HepG2 (cell line): ENCODE results near the gene PDSS2. TPM values are rescaled to one million over a fixed set of nuclear protein-coding genes. Genes with fewer than 3 reads are reported as not detected.

Experiments
- ATAC-seq: fragments of 200-7000 bp; cut with Tn5 transposase; 3 replicates; pipeline ENCODE4 v1.9.1; 2020; ENCODE audit warnings: mild to moderate bottlenecking, moderate library complexity
- BruUV-seq: library from RNA; stranded (reverse); fragments of 400-500 nt; replicated peaks from 2 replicates; lab custom pipeline; 2021; lab: Mats Ljungman, UMichigan
- CTCF ChIA-PET: fragments of 300-600 bp; formaldehyde crosslinking; extraction: SDS; loops from one replicate; lab custom pipeline; 2021; ENCODE audit warnings: low total read pairs, inconsistent platforms, low intra/inter-chr PET ratio; lab: Yijun Ruan, JAX
- POLR2A ChIA-PET: fragments of 350-600 bp; sonication (Branson Sonifier 250); formaldehyde crosslinking; loops from one replicate; lab custom pipeline; 2020; ENCODE audit warnings: antibody characterized with exemption, inconsistent platforms; lab: Yijun Ruan, JAX
- DNase-seq: peaks from one replicate; pipeline ENCODE4 v3.0.0-alpha.2; 2015; ENCODE audit warnings: low spot score
- FAIRE-seq: peaks from 3 replicates; lab custom pipeline; 2011; peaks lifted over from hg19 to GRCh38; lab: Jason Lieb, UNC
- H2AFZ ChIP-seq: one replicate; pipeline ENCODE4 v1.6.1; 2011; ENCODE audit warnings: low read length, inconsistent platforms
- H3K27ac ChIP-seq: fragments of 300-600 bp; 3 replicates; pipeline ENCODE4 v1.8.0; 2011; ENCODE audit warnings: mixed run types, mild to moderate bottlenecking, mixed read lengths, low read length, inconsistent platforms; ENCODE audit not compliant: insufficient read depth; ENCODE audit errors: extremely low read length
- H3K27me3 ChIP-seq, 2 experiments: fragments of 200-600 bp in 1 of 2; 2 replicates in 1 of 2; 3 replicates in 1 of 2; pipeline versions ENCODE4 v1.6.0 to v1.8.0; 2011; ENCODE audit warnings: low read length in 2 of 2, mild to moderate bottlenecking in 2 of 2, moderate library complexity in 2 of 2, inconsistent platforms in 1 of 2; ENCODE audit not compliant: insufficient read depth in 2 of 2, control insufficient read depth in 1 of 2
- H3K36me3 ChIP-seq, 2 experiments: fragments of 200-600 bp in 1 of 2; replicated peaks in 1 of 2; 2 replicates in 1 of 2; 3 replicates in 1 of 2; pipeline versions ENCODE4 v1.5.1 to v1.8.0; 2011; ENCODE audit warnings: low read length in 2 of 2, inconsistent platforms in 1 of 2; ENCODE audit not compliant: insufficient read depth in 2 of 2, control insufficient read depth in 1 of 2
- H3K4me1 ChIP-seq: 2 replicates; pipeline ENCODE4 v1.5.1; 2012; ENCODE audit warnings: low read length, inconsistent platforms; ENCODE audit not compliant: insufficient read depth
- H3K4me2 ChIP-seq: 2 replicates; pipeline ENCODE4 v1.6.0; 2011; ENCODE audit warnings: low read depth, low read length, inconsistent platforms
- H3K4me3 ChIP-seq, 3 experiments: fragments of 200-600 bp in 1 of 3; sonication (generic), shearing (Covaris generic) in 1 of 3; replicated peaks in 1 of 3; 2 replicates each; pipeline ENCODE4 v1.5.1; 2011 to 2016; ENCODE audit warnings: low read length in 3 of 3, inconsistent platforms in 2 of 3, low read depth in 2 of 3, mild to moderate bottlenecking in 2 of 3, control low read depth in 1 of 3, mixed read lengths in 1 of 3; ENCODE audit not compliant: insufficient read depth in 1 of 3
- H3K79me2 ChIP-seq: one replicate; pipeline ENCODE4 v1.6.1; 2011; ENCODE audit warnings: low read length, inconsistent platforms; ENCODE audit not compliant: insufficient read depth
- H3K9ac ChIP-seq: 2 replicates; pipeline ENCODE4 v1.6.0; 2011; ENCODE audit warnings: mild to moderate bottlenecking, low read depth, low read length, inconsistent platforms; ENCODE audit not compliant: insufficient read depth
- H3K9me3 ChIP-seq: 2 replicates; pipeline ENCODE4 v1.5.1; 2012; ENCODE audit warnings: mild to moderate bottlenecking, low read length
- H4K20me1 ChIP-seq: 2 replicates; pipeline ENCODE4 v1.6.0; 2011; ENCODE audit warnings: inconsistent platforms, mild to moderate bottlenecking, low read length, moderate library complexity; ENCODE audit not compliant: insufficient read depth
- CEBPG ChIP-seq: IDR thresholded peaks from 2 replicates; pipeline ENCODE4 v1.6.1; 2016
- FOXA1 ChIP-seq, 2 experiments: fragments of 450-650 bp in 1 of 2; sonication (generic) in 1 of 2; formaldehyde crosslinking in 1 of 2; IDR thresholded peaks; 2 replicates each; pipeline versions ENCODE4 v1.4.0 to v1.6.1; 2016 to 2020; ENCODE audit warnings: missing genetic modification reagents in 1 of 2
- FOXA3 ChIP-seq: IDR thresholded peaks from 2 replicates; pipeline ENCODE4 v1.6.1; 2016; ENCODE audit warnings: missing genetic modification reagents, missing compliant biosample characterization
- MAFK ChIP-seq, 2 experiments: IDR thresholded peaks in 1 of 2; conservative IDR thresholded peaks in 1 of 2; 2 replicates each; pipeline ENCODE4 v1.6.1; 2011; ENCODE audit warnings: improper control_type of control experiment in 2 of 2, low read length in 2 of 2
- RXRB ChIP-seq: IDR thresholded peaks from 2 replicates; pipeline ENCODE4 v1.6.1; 2016; ENCODE audit warnings: borderline replicate concordance, missing genetic modification reagents, missing compliant biosample characterization
- ZFP1 ChIP-seq: IDR thresholded peaks from 2 replicates; pipeline ENCODE4 v1.6.1; 2016
- ZFP41 ChIP-seq: sonication (generic); formaldehyde crosslinking; IDR thresholded peaks from 2 replicates; pipeline ENCODE4 v1.4.0; 2020; ENCODE audit warnings: mild to moderate bottlenecking, missing genetic modification reagents, borderline replicate concordance
- ZNF496 ChIP-seq: sonication (generic); formaldehyde crosslinking; IDR thresholded peaks from 2 replicates; pipeline ENCODE4 v1.8.1; 2023; ENCODE audit warnings: mild to moderate bottlenecking, moderate library complexity, missing genetic modification reagents; ENCODE audit not compliant: insufficient replicate concordance
- ZNF724P ChIP-seq: sonication (generic); formaldehyde crosslinking; IDR thresholded peaks from 2 replicates; pipeline ENCODE4 v1.8.0; 2022; ENCODE audit warnings: missing genetic modification reagents, borderline replicate concordance
- ZSCAN25 ChIP-seq: sonication (generic); formaldehyde crosslinking; IDR thresholded peaks from 2 replicates; pipeline ENCODE4 v1.8.0; 2022; ENCODE audit warnings: mild to moderate bottlenecking, missing genetic modification reagents
- WGBS: methylation state at CpG from one replicate; pipeline ENCODE4 v1.1.6; 2017; ENCODE audit warnings: low lambda C conversion rate; 5-methylcytosine and 5-hydroxymethylcytosine counted together
- in situ Hi-C: cut with HindIII; loops from 2 replicates; pipeline ENCODE4 v1.10.0; 2017; ENCODE audit warnings: low pct_unique_long_range_greater_than_20kb; ENCODE audit not compliant: extremely low pct_ligation_motif_present
- intact Hi-C: fragments of 100-400 bp; cut with micrococcal nuclease; formaldehyde crosslinking; loops from one replicate; pipeline ENCODE4 v1.10.0; 2022; ENCODE audit not compliant: unreplicated experiment
- polyA plus RNA-seq, 8 experiments: library from polyadenylated mRNA; depleted of rRNA in 3 of 8; stranded (reverse) in 7 of 8; unstranded in 1 of 8; fragments of >200 nt; fragmentation: Illumina TruSeq in 4 of 8; extraction: Trizol in 4 of 8; gene quantifications; 2 replicates each; pipeline versions ENCODE4 v1.2.1 to v1.2.3, GENCODE V29; 2011 to 2016; ENCODE audit warnings: low read depth in 4 of 8, missing spikeins in 1 of 8, mixed read lengths in 1 of 8; ENCODE audit not compliant: insufficient read depth in 1 of 8
- total RNA-seq, 5 experiments: library from RNA; depleted of rRNA; stranded (reverse); fragments of >200 nt; fragmentation: Illumina TruSeq; extraction: Trizol; gene quantifications; 2 replicates each; pipeline ENCODE4 v1.2.3, GENCODE V29; 2016; ENCODE audit warnings: low read depth in 1 of 5
- TF ChIP-seq, protein P1 (sequence below): sonication (generic); formaldehyde crosslinking; IDR thresholded peaks from 2 replicates; pipeline ENCODE4 v1.5.0; 2020; ENCODE audit warnings: missing genetic modification reagents
- TF ChIP-seq, protein P2 (sequence below): sonication (generic); formaldehyde crosslinking; IDR thresholded peaks from 2 replicates; pipeline ENCODE4 v1.4.0; 2020; ENCODE audit warnings: mild to moderate bottlenecking, missing genetic modification reagents

PDSS2 gene
- total and polyA plus RNA-seq, 2 of the 13 experiments (the other 11 are each of a cell fraction or from before 2014, with no cell fraction given) = 16.2 to 17.0 TPM

DNA sequence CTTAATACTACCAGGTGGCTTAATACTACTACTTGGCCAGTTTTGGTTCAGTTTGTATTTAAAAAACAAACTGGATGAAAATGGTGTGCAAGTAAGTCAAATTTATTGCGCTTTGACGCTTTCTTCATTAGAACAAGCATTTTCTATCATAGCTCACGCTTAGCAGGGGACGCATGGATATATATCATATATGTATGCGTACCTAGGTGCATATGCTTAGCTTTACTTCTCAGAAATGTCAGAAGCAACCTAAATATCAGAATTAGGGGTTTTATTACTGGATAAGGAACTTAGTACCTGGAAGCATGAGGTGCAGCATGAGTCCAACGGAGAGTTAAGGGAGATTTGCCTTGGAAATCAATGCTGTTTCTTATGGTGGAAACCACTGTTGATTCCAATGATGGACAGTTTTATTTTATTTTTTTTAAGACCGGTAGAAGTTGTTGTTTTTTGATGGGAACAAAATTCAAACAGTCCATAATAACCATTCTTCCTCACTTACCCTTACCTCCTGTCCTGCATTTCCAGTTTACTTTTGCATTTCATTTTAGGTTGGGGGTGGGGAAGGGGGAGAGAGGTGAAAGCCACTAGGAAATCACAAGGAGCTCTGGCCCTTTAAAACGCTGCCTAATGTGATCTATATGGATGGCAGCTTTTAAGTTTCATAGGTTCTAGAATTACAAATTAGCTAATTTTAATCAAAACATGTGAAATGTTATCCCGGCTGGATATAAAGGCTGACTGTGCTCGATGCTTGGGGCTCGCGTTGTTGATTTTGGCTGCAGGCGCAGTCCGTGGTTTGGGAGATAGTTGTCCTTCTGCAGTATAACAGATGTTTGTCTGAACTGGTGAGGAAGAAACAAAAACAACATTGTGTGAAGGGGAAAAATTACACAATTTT lies 32.6 kb upstream of the PDSS2 start:
- no peak for TF ChIP-seq ZFP41
- TF ChIP-seq ZSCAN25 = no peak
- TF ChIP-seq FOXA1 (IDR thresholded peaks at IDR 0.05) = no peak
- TF ChIP-seq FOXA1 (CRISPR knock-in tag; IDR thresholded peaks at IDR 0.05) = peak; percentile 56
- TF ChIP-seq, protein P1, sequence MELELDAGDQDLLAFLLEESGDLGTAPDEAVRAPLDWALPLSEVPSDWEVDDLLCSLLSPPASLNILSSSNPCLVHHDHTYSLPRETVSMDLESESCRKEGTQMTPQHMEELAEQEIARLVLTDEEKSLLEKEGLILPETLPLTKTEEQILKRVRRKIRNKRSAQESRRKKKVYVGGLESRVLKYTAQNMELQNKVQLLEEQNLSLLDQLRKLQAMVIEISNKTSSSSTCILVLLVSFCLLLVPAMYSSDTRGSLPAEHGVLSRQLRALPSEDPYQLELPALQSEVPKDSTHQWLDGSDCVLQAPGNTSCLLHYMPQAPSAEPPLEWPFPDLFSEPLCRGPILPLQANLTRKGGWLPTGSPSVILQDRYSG (CRISPR knock-in tag) = no peak
- no peak for TF ChIP-seq RXRB (CRISPR knock-in tag)
- no peak for TF ChIP-seq MAFK (conservative IDR thresholded peaks at IDR 0.05 in 1 of 2, IDR thresholded peaks at IDR 0.05 in 1 of 2; ENCODE audit: low read length in 2 of 2)
- no peak for TF ChIP-seq ZNF496 (CRISPR knock-in tag)
- no peak for TF ChIP-seq ZFP1 (CRISPR knock-in tag)
- no peak for TF ChIP-seq ZNF724P (CRISPR knock-in tag)
- TF ChIP-seq CEBPG = peak; percentile 5; the same call in 1 of the 2 replicates
- TF ChIP-seq, protein P2, sequence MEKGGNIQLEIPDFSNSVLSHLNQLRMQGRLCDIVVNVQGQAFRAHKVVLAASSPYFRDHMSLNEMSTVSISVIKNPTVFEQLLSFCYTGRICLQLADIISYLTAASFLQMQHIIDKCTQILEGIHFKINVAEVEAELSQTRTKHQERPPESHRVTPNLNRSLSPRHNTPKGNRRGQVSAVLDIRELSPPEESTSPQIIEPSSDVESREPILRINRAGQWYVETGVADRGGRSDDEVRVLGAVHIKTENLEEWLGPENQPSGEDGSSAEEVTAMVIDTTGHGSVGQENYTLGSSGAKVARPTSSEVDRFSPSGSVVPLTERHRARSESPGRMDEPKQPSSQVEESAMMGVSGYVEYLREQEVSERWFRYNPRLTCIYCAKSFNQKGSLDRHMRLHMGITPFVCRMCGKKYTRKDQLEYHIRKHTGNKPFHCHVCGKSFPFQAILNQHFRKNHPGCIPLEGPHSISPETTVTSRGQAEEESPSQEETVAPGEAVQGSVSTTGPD (CRISPR knock-in tag) = no peak
- TF ChIP-seq FOXA3 (CRISPR knock-in tag) = 0 out of 2 replicates have a peak, but pooled peaks have one; percentile 23
- ChIA-PET CTCF (no interaction called here), POLR2A (interaction anchor here (1.6 to 4.9 kb wide), 4 partner anchors 33 to 174 kb away, joined by 5 to 50 read pairs (median 23); partner anchors contain the start of gene PDSS2)
- no peak overlapping the region for H2AFZ ChIP-seq
- intact Hi-C loops = loop anchor here (10.0 kb wide), 1 partner anchor 177 kb away; no protein-coding TSS in a partner anchor
- no peaks in the 10 kb centered on the region; a peak in 2 of 5 replicates for H3K27me3 ChIP-seq
- H3K9ac ChIP-seq = peak overlapping the region; percentile 83
- H3K36me3 ChIP-seq = no peaks in the 10 kb centered on the region
- in situ Hi-C loops = no loop called here
- peak overlapping the region; percentile 79 for H3K4me2 ChIP-seq
- peaks cover 56% of the 10 kb centered on the region for H3K4me1 ChIP-seq
- H3K4me3 ChIP-seq = peak overlapping the region; percentile 94 to 98 (median 96)
- H3K79me2 ChIP-seq = peaks cover 61% of the 10 kb centered on the region
- no peaks in the 10 kb centered on the region for H4K20me1 ChIP-seq
- no peaks in the 10 kb centered on the region for H3K9me3 ChIP-seq
- DNase-seq (peak; percentile 24), ATAC-seq (no peak), FAIRE-seq (no peak)
- peak overlapping the region; percentile 82 for H3K27ac ChIP-seq
- TSS peak; percentile 27 for BruUV-seq
- 13% methylated on average over 14 of the region's 14 CpGs for WGBS
